GM12801 (cell line): Measurements from ENCODE around the gene MYO7B.

Experiments used
- TF ChIP-seq, protein P1 (sequence below): IDR thresholded peaks from one replicate; pipeline ENCODE4 v1.5.1; 2011; ENCODE audit warnings: control low read depth; ENCODE audit not compliant: insufficient read length; ENCODE audit errors: extremely low read depth

The MYO7B gene

GRCh38 chr2:127685410-127686080 lies 150.1 kb downstream of the MYO7B start:
- TF ChIP-seq, protein P1, sequence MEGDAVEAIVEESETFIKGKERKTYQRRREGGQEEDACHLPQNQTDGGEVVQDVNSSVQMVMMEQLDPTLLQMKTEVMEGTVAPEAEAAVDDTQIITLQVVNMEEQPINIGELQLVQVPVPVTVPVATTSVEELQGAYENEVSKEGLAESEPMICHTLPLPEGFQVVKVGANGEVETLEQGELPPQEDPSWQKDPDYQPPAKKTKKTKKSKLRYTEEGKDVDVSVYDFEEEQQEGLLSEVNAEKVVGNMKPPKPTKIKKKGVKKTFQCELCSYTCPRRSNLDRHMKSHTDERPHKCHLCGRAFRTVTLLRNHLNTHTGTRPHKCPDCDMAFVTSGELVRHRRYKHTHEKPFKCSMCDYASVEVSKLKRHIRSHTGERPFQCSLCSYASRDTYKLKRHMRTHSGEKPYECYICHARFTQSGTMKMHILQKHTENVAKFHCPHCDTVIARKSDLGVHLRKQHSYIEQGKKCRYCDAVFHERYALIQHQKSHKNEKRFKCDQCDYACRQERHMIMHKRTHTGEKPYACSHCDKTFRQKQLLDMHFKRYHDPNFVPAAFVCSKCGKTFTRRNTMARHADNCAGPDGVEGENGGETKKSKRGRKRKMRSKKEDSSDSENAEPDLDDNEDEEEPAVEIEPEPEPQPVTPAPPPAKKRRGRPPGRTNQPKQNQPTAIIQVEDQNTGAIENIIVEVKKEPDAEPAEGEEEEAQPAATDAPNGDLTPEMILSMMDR: no peak
